OCI-LY7 (cell line): ENCODE measurements around the gene ZNF777.

Experiments used
- EZH2phosphoT487 ChIP-seq: fragments of 200-600 bp; sonication (generic); IDR thresholded peaks from 2 replicates; pipeline ENCODE4 v1.6.1; 2018; ENCODE audit warnings: low read depth, borderline replicate concordance, mild to moderate bottlenecking, mixed run types, antibody characterized with exemption, low read length, moderate library complexity, mixed read lengths
- TF ChIP-seq, protein P1 (sequence below): fragments of 200-600 bp; sonication (generic); conservative IDR thresholded peaks from 2 replicates; pipeline ENCODE4 v1.5.1; 2014; ENCODE audit warnings: mild to moderate bottlenecking, antibody characterized with exemption, low read length, moderate library complexity, mixed read lengths

DNA sequence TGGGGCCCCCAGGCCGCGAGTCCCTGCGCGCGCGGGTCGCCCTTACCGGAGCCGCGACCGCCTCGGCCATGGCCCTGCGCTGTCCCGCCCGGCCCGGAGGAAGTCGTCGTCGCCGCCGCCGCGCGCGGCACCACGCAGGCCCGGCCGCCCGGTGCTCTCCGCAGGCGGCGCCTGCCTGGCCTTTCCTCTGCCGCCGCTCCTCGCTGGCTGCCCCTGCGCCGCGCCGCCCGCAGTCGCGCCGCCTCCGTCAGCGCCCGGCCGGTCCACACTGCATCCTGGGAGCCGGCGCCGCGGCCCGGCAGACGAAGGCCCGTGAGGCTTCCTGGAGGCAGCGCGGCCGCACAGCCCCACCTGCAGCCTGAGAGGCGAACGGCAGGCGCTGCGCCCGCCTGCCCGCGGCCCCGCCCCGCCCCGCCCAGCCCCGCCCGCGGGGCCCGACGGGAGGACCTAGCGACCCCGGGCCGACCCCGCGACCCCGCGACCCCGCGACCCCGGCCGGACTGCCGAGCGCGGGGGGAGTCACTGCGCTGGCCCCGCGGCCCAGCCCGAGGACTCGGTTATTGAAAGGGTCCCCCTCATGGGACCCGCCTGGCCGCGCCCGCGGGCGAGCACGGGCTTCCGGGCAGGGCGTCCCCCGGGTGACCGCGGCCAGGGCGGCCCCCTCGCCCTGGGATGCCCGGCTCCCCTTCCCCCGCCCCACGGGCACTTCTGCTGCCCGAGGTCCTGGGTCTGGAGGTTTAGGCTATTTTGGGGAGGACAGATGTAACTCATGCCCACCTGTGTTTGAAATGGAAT lies 36.8 kb upstream of the ZNF777 start, which contains the start of gene ZNF746:
- TF ChIP-seq, protein P1, sequence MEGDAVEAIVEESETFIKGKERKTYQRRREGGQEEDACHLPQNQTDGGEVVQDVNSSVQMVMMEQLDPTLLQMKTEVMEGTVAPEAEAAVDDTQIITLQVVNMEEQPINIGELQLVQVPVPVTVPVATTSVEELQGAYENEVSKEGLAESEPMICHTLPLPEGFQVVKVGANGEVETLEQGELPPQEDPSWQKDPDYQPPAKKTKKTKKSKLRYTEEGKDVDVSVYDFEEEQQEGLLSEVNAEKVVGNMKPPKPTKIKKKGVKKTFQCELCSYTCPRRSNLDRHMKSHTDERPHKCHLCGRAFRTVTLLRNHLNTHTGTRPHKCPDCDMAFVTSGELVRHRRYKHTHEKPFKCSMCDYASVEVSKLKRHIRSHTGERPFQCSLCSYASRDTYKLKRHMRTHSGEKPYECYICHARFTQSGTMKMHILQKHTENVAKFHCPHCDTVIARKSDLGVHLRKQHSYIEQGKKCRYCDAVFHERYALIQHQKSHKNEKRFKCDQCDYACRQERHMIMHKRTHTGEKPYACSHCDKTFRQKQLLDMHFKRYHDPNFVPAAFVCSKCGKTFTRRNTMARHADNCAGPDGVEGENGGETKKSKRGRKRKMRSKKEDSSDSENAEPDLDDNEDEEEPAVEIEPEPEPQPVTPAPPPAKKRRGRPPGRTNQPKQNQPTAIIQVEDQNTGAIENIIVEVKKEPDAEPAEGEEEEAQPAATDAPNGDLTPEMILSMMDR, result 0 out of 2 replicates have a peak, but pooled peaks have one; percentile 42
- TF ChIP-seq EZH2phosphoT487, result no peak
